ENCODE results near the gene ZBTB20. TPM values are rescaled to one million over a fixed set of nuclear protein-coding genes. Genes with fewer than 3 reads are reported as not detected.
A peak's percentile ranks its signal among the peaks of the same experiment; 100 is the strongest.

The ZBTB20 gene
- total and polyA plus RNA-seq, 7 donors: 0.40 to 74.9 (median 41.7) TPM

- H3K4me1 ChIP-seq: peaks cover 40% of the 10 kb centered on the region
- peak in 1 of 4 donors; percentile 38 for ATAC-seq
- peak overlapping the region; percentile 68 for H3K27ac ChIP-seq
- WGBS, 3 donors: 78 to 87% (median 79%) methylated on average over 8 of the region's 8 CpGs
- H3K4me3 ChIP-seq: peak overlapping the region; percentile 33
- H3K27me3 ChIP-seq (ENCODE audit: insufficient read depth in 3 of 3, low read length in 2 of 3): no peaks in the 10 kb centered on the region
- H3K36me3 ChIP-seq (ENCODE audit: insufficient read depth in 1 of 2, low read depth in 1 of 2): no peaks in the 10 kb centered on the region
- no peak for TF ChIP-seq CTCF (IDR thresholded peaks at IDR 0.05)
- DNase-seq: no peak
- intact Hi-C loops (cut with DNase I): no loop called here
- no peaks in the 10 kb centered on the region for H3K9me3 ChIP-seq
These were observed 246.2 kb downstream of the ZBTB20 start for GRCh38 chr3:114900908-114901307.

GRCh38 chr3:114899186-114899931 lies 247.7 kb downstream of the ZBTB20 start:
- 15 to 25% (median 15%) methylated on average over 4 of the region's 4 CpGs for WGBS, 3 donors
- Histone ChIP-seq H3K4me1 (peaks cover 40% of the 10 kb centered on the region), H3K36me3 (ENCODE audit: insufficient read depth in 1 of 2, low read depth in 1 of 2) (no peaks in the 10 kb centered on the region), H3K27me3 (ENCODE audit: insufficient read depth in 3 of 3, low read length in 2 of 3) (no peaks in the 10 kb centered on the region), H3K9me3 (no peaks in the 10 kb centered on the region), H3K27ac (peak overlapping the region; percentile 68), H3K4me3 (peak overlapping the region; percentile 49)
- no peak for DNase-seq
- TF ChIP-seq CTCF (IDR thresholded peaks at IDR 0.05): no peak
- peak; percentile 75 to 92 (median 90) for ATAC-seq
- intact Hi-C loops (cut with DNase I): no loop called here

GRCh38 chr3:114896978-114897377 lies 250.1 kb downstream of the ZBTB20 start:
- DNase-seq: no peak
- Histone ChIP-seq H3K4me1 (peaks cover 37% of the 10 kb centered on the region), H3K4me3 (no peak overlapping the region), H3K36me3 (ENCODE audit: insufficient read depth in 1 of 2, low read depth in 1 of 2) (no peaks in the 10 kb centered on the region), H3K9me3 (no peaks in the 10 kb centered on the region), H3K27ac (no peak overlapping the region), H3K27me3 (ENCODE audit: insufficient read depth in 3 of 3, low read length in 2 of 3) (no peaks in the 10 kb centered on the region)
- ATAC-seq: no peak
- TF ChIP-seq CTCF (IDR thresholded peaks at IDR 0.05): no peak
- intact Hi-C loops (cut with DNase I): no loop called here
- 61 to 86% (median 86%) methylated on average over 1 of the region's 1 CpG for WGBS, 3 donors

- ATAC-seq (no peak), DNase-seq (no peak)
- Histone ChIP-seq H3K27me3 (ENCODE audit: insufficient read depth in 3 of 3, low read length in 2 of 3) (no peaks in the 10 kb centered on the region), H3K36me3 (ENCODE audit: insufficient read depth in 1 of 2, low read depth in 1 of 2) (no peaks in the 10 kb centered on the region), H3K4me3 (no peak overlapping the region), H3K4me1 (peaks cover 23% of the 10 kb centered on the region), H3K9me3 (no peaks in the 10 kb centered on the region), H3K27ac (peak overlapping the region; percentile 82)
- TF ChIP-seq CTCF (IDR thresholded peaks at IDR 0.05): no peak
- intact Hi-C loops (cut with DNase I): no loop called here
These were observed 253.7 kb downstream of the ZBTB20 start for GRCh38 chr3:114893361-114893760.

GRCh38 chr3:114892880-114893279 lies 254.2 kb downstream of the ZBTB20 start:
- H3K9me3 ChIP-seq: no peaks in the 10 kb centered on the region
- no peak for TF ChIP-seq CTCF (IDR thresholded peaks at IDR 0.05)
- ATAC-seq: peak; percentile 35 to 63 (median 54)
- no peak overlapping the region for H3K4me3 ChIP-seq
- no peak for DNase-seq
- no peaks in the 10 kb centered on the region for H3K36me3 ChIP-seq (ENCODE audit: insufficient read depth in 1 of 2, low read depth in 1 of 2)
- no peaks in the 10 kb centered on the region for H3K27me3 ChIP-seq (ENCODE audit: insufficient read depth in 3 of 3, low read length in 2 of 3)
- H3K4me1 ChIP-seq: peaks cover 20% of the 10 kb centered on the region
- peak overlapping the region; percentile 82 for H3K27ac ChIP-seq
- intact Hi-C loops (cut with DNase I): no loop called here
- 52 to 70% (median 60%) methylated on average over 3 of the region's 3 CpGs for WGBS, 3 donors

All from psoas muscle (tissue), 8 donors.